GM21447 (cell line): ENCODE results near the gene PSMD10.

Experiments
- ATAC-seq: cut with Tn5 transposase; IDR thresholded peaks from one replicate; pipeline ENCODE4 v1.9.1; 2021; ENCODE audit not compliant: unreplicated experiment

PSMD10 gene

GRCh38 chrX:108081110-108081509 is 10.2 kb downstream of the PSMD10 start:
- ATAC-seq = no peak

- ATAC-seq = no peak
Observed at GRCh38 chrX:108072746-108073145, 18.6 kb downstream of the PSMD10 start.

- ATAC-seq = no peak
Observed at GRCh38 chrX:108071578-108071977, 19.8 kb downstream of the PSMD10 start.

GRCh38 chrX:108070891-108071290 is 20.5 kb downstream of the PSMD10 start:
- ATAC-seq = no peak

GRCh38 chrX:108068121-108068520 is 23.2 kb downstream of the PSMD10 start:
- ATAC-seq = no peak

GRCh38 chrX:108064613-108065012 is 26.7 kb downstream of the PSMD10 start:
- no peak for ATAC-seq

- ATAC-seq = no peak
Observed at GRCh38 chrX:108064001-108064400, 27.3 kb downstream of the PSMD10 start.

GRCh38 chrX:108059801-108060200 is 31.5 kb downstream of the PSMD10 start:
- no peak for ATAC-seq

GRCh38 chrX:108055546-108055945 is 35.8 kb downstream of the PSMD10 start:
- ATAC-seq = no peak

GRCh38 chrX:108053218-108053617 is 38.1 kb downstream of the PSMD10 start:
- no peak for ATAC-seq

GRCh38 chrX:108049649-108050048 is 41.7 kb downstream of the PSMD10 start:
- no peak for ATAC-seq

GRCh38 chrX:108044554-108045256 is 46.6 kb downstream of the PSMD10 start, which contains the start of gene VSIG1:
Gene VSIG1, plus strand, starts transcription at chrX:108045065. Its CDS starts 66 bp downstream, at chrX:108045131.
- ATAC-seq = no peak

- no peak for ATAC-seq
Observed at GRCh38 chrX:108036298-108036973, 54.9 kb downstream of the PSMD10 start.

- no peak for ATAC-seq
Observed at GRCh38 chrX:108034725-108035124, 56.6 kb downstream of the PSMD10 start.
